CD4-positive, alpha-beta T cell treated with Interleukin-15 for 4 hours (primary cell): Measurements from ENCODE around the gene ZNF692.
"Not testable (repeated sequence)": the region's sequence is repeated elsewhere in the genome, so short reads cannot be mapped to it uniquely, and the experiment has no call there.

Source experiments
- DNase-seq: peaks from one replicate; pipeline ENCODE4 v3.0.0-alpha.2; 2020; ENCODE audit warnings: low spot score

ZNF692 gene, protein sequence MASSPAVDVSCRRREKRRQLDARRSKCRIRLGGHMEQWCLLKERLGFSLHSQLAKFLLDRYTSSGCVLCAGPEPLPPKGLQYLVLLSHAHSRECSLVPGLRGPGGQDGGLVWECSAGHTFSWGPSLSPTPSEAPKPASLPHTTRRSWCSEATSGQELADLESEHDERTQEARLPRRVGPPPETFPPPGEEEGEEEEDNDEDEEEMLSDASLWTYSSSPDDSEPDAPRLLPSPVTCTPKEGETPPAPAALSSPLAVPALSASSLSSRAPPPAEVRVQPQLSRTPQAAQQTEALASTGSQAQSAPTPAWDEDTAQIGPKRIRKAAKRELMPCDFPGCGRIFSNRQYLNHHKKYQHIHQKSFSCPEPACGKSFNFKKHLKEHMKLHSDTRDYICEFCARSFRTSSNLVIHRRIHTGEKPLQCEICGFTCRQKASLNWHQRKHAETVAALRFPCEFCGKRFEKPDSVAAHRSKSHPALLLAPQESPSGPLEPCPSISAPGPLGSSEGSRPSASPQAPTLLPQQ

DNA sequence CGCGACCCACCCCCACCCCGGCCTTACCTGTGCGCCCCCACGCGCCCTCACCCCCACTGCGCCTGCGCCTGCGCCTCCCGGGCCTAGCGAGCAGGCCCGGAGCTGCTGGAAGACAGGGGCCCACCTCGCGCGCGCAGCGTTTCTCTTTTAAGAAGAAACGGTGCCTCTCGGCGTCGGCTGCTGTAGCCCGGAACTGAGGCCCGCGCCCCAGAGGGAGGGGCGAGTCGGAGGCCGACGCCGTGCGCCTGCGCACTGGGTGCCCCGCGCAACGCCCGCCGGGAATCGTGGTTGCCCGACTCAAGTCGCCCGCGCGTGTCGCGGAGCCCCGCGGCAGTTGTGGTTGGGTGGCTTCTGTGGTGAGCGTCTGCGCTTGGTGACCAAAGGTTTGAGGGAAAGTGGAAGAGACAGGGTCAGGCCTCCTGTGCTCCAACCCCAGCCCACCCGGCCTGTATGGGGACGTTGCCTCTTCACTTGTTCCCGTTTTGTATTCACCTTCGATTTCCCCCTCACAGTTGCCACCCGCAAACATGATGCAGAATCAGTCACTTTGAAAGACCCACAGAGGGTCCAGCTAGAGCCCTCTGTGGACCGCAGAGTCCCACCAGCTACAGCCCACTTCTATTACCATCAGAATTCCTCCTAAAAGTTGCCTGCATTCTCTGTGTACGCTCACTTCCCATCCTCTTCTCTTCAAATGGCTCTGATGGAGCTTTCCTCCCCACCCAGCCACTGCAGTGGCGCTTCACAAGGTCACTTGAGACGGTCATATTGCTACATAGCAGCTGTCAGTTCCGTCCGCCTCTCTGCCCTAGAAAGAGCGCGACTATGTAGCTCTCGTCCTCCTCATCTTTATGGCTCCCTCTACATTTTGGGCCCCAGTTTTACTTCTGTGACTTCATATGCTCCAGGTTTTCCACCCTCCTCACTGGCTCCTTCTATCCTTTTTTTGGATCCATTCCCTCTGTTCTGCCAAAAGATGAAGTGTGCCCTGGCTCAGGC is at the start of gene ZNF692:
TSS of gene ZNF692 (minus strand) at position 195 of the 999 bp plus-strand sequence. CDS start 776 bp downstream, outside the sequence.
- peak; percentile 98 for DNase-seq

DNA sequence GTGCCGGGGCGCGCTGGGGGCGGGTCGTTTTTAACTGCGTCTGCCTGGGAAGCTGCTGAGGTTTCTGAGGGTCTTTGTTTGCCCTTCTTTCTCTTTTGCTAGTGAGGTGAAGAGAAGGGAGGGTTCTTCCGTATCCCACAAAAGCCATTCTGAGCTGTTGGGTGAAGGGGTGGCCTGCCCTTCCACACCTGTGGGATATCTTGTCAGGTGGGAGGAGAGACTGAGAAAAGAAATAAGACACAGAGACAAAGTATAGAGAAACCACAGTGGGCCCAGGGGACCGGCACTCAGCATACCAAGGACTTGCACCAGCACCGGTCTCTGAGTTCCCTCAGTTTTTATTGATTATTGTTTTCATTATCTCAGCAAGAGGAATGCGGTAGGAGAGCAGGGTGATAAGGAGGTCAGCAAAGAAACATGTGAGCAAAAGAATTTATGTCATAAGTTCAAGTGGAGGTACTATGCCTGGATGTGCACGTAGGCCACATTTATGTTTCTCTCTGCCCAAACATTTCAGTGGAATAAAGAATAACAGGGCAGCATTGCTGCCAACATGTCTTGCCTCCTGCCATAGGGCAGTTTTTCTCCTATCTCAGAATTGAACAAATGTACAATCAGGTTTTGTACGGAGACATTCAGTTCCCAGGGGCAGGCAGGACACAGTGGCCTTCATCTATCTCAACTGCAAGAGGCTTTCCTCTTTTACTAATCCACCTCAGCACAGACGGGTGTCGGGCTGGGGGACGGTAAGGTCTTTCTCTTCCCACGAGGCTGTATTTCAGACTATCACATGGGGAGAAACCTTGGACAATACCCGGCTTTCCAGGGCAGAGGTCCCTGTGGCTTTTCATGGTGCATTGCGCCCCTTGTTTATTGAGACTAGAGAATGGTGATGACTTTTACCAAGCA is 48.1 kb upstream of the ZNF692 start:
- DNase-seq: no peak

DNA sequence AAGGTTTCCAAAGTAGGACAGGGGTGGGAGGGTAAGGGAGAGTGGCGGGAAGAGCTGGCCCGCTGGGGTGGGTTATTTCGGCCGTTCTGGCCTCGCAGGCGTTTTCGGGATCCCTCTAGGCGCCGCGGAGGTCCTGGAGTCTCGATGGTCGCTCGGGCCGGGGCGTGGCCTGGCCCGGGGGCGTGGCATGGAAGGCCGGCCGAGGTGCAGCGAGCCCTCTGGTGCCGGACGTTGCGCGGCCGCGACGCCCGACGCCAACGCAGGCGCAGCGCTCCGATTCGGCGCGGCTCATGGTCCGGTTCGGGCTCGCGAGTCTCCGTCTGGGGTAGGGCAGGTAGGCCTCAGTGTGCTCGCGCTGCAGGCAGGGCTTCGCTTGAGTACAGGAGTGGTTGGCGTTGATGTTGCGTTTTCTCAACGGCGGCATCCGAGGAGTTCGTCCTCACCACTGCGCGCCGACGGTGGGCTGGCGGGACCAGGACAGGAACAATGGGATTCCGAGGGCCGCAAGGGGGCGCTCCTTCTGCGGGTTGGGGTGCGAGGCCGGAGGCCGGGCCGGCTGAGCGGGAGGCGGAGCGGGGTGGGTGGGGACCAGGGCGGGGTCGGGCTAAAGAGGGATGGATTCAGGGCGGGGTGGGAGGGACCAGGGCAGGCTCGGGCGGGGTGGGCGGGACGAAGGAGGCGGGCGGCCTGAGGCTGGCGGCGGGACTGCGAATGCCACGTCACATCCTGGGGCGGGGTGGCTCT is 47.3 kb upstream of the ZNF692 start, which contains the start of gene PGBD2:
TSS of gene PGBD2 (plus strand) at position 227 of the 744 bp plus-strand sequence. CDS start 7,628 bp downstream, outside the sequence.
- peak; percentile 96 for DNase-seq

DNA sequence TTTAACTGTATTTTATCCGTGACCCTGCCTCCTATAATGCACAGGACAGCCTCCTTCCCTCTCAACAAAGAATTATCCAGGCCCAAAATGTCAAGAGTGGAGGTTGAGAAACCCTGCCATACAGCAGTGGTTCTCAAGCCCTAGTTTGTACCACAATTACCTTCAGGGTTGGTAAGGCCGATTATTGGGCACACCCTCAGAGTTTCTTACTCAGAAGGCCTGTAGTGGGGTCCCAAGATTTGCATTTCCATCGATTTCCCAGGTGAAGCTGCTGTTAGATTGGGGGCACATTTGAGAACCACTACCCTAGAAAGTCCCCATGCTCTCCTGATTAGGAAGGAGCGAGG is 46.8 kb upstream of the ZNF692 start:
- DNase-seq: no peak

DNA sequence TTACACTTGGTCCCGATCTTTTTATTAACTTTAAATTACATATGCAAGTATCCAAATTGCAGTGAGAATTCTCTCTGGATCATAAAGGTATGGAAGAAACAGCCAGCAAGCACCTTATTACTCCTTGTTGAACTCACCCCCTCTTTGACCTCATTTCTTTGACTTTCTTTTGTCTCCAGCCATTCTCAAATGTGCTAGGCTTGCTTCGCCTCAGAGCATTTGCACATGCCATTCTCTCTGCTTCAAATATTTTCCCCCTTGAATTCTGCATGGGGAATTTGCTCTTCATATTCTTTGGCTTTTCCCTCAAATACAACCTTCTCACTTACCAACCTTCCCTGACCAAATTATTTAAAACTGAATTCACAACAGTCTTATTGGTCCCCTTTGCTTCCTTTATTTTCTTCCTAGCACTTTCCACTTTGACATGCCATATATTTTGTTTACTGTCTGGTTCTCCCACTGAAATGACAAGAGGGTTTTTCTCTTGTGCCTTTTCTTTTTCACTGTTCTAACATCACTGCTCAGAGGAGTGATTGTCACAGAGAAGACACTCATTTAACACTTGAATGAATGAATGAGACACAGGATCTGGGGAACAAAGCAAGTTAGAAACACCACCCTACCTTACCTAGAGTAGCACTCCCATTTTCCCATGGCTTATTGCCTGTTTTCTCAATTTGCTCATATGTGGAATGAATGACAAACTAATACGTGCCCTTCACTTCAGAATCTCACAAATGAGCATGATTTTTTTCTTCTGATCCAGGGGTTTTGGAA is 45.7 kb upstream of the ZNF692 start:
- DNase-seq: no peak

DNA sequence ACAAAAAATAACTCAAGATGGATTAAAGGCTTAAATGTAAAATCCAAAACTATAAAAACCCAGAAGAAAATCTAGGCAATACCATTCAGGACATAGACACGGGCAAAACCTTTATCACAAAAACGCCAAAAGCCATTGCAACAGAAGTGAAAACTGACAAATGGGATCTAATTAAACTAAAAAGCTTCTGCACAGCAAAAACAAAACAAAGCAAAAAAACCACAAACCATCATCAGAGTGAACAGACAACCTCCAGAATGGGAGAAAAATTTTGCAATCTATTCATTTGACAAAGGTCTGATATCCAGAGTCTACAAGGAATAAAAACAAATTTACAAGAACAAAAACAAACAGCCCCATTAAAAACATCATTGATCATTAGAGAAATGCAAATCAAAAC is 42.7 kb upstream of the ZNF692 start:
- DNase-seq: no peak

DNA sequence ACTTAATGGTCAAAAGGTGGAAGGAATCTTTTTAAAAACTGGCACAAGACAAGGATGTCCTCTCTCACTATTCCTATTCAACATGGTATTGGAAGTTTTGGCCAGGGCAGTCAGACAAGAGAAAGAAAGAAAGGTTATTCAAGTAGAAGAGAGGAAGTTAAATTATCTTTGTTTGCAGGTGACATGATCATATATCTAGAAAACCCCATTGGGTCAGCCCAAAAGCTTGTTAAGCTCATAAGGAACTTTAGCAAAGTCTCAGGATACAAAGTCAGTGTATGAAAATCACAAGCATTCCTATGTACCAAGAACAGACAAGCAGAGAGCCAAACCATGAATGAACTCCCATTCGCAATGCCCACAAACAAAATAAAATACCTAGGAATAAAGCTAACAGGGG is 41.8 kb upstream of the ZNF692 start:
- DNase-seq: no peak

DNA sequence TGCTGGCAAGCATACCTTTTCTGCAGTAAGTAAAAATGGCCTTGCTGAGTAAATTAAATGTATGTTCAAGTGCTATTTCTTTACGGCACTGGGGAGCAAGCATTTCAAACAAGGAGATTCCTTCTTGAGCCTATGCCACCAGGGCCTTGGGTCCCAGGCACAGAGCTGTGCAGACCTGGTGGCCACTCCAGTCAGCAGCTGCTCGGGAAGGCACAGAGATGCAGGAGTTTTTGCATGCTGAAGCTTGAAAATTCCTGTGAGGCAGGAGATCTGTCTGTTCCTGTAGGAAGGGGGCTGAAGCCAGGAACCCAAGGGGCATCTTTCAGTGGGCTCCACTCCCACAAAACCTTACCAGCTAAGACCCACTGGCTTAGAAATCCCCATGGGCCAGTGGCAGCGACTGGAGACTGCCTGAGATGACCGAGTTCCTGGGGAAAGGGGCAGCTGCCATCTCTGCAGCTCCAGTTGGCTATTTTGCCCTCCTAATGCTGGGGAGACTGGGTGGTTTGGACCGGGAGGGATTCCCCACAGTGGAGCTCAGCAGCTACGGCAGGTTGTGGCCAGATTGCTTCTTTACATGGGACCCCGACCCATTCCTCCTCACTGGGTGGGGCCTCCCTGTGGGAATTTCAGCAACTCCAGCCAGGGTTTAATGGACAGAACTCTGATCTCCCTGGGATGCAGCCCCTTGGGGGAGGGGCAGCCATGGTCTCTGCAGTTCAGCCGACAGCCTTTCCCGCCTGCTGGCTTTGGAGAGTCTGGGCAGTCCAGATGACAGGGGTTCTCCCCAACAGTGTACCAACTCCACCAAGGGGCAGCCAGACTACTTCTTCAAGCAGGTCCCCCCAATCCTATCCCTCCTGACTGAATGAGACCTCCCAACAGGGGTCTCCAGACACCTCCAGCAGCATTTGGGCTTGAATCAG is 38.8 kb upstream of the ZNF692 start:
- DNase-seq: no peak

DNA sequence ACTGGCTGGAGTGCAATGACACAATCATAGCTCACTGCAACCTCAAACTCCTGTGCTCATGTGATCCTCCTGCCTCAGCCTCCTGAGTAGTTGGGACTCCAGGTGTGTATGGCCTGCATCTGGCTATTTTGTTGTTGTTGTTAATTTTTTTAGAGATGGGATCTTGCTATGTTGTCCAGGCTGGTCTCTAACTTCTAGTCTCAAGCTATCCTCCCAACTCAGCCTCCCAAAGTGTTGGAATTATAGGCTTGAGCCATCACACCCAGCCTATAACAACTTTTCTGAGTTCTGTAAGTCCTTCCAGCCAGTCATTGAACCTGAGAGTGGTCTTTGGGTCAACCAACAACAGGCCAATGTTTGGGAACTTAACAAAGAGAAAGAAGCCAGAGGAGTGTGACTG is 36.0 kb upstream of the ZNF692 start:
- DNase-seq: no peak

DNA sequence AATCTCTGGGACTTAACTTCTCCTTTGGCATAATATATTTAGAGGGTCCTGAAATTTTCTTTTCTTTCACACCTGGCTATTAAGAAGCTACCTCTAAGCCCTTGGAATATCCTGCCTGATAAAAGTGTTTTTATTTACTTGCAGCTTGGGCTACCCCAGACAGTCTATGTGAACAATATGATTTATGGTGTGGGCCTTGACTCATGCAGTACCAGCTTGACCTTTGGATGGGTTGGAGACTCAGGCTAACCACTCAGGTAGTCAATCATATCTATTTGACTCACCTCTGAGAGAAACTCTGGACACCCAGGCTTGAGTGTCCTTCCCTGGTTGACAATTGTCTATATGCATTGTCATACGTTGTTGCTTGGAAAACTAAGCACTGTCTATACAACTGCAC is 33.7 kb upstream of the ZNF692 start:
- no peak for DNase-seq

DNA sequence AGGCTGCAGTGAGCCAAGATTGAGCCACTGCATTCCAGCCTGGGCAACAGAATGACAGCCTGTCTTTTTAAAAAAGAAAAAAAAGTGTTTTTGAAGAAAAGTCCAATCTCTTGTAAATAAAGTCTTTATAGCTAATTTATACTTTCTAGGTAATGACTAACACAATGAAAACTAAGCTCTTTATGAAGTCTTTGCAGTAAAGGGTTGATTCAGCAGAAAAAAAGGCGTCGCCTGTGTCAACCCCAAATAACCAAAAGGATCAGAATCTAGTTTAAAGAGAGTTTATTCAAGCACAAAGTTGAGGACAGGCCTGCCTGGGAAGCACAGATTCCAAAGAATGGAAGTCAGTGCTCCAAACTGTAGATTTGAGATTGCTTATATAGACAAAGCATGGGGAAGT is 32.9 kb upstream of the ZNF692 start:
- no peak for DNase-seq

DNA sequence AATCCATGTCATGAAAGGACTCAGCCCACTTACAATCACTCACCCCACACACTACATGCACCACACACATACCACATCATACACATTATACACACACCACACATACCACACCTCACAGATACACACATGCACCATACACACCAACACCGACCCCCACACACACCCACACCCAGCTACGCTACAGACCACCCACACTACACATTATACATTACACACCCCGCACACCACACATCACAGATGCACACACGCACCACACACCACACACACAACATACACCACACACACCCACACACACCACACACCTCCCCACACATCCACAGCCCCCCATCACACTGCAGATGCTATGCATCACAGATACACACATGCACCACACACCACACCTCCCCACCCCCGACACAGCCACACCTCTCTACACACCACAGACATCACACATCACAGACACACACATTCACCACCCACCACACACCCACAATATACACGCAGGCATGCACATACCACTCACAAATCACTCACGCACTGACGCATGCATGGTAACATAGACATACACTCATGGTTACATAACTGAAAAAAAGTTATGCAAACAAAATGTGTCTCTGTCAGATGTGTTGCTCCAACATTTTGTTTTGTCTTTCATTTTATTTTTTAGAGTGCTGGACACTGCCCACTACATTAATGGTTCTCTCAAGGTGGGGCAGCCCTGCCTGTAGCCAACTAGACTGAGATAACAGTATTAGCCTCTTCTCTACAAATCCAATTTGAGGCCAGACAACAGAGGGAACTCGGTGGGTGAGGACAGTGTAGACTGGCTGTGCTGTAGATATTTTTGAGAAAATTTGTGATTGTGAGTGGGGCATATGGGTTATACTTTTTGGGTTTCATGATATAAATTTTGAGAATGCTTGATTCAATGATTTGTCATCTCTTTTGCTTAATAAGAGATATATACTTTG is 31.9 kb upstream of the ZNF692 start:
- DNase-seq: no peak

DNA sequence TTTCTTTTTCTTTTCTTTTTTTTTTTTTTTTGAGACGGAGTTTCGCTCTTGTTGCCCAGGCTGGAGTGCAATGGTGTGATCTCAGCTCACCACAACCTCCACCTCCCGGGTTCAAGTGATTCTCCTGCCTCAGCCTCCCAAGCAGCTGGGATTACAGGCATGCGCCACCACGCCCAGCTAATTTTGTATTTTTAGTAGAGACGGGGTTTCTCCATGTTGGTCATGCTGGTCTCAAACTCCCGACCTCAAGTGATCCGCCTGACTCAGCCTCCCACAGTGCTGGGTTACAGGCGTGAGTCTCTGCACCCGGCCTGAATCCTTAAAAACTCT is 31.0 kb upstream of the ZNF692 start:
- not testable (repeated sequence) for DNase-seq

DNA sequence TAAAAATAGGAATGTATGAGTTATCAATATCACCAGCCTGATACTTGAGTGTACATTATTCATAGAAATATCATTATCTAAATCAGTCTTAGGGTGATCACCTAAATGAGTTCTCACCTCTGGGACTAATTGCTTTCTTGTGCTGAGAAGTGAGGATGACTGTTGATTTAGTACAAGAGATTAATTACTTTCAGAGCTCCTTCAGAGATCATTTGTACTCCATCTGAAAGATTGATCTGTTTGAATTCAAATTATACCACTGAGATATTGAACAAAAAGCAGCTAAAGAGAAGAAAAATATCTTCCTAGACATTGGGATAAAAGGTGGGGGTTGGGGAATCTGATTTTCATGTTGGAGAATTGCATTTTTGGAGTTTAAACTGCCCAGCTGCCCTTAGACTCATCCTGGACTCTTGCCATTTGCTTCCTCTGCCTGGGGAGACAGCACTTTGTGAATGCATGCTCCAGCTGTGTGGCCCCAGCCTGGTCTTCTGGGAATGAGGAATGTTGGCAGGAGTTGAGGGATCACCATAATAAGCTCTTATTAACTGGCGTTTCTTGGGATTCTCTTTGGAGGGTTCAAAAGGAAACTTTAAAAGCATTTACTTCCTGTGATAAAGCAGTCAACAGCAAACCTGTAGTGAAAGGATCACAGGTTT is 27.5 kb upstream of the ZNF692 start:
- DNase-seq: no peak

DNA sequence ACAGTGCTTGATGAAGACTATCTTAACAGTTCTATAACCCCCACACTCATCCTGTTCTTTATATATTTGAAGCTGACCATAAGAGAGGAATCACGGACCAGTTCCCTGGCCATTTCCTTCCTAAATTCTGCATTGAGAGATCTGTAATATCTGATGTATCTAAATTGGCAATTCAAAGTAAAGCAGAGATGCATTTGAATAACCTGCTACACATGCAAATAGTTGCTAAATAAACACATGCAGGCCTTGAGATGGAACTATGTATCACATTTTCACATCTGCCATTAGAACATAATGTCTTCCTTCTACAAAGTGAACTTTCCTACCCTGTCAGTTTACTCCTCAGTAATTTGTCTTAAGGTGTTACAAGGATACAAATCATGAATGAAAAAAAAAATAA is 26.8 kb upstream of the ZNF692 start:
- no peak for DNase-seq

DNA sequence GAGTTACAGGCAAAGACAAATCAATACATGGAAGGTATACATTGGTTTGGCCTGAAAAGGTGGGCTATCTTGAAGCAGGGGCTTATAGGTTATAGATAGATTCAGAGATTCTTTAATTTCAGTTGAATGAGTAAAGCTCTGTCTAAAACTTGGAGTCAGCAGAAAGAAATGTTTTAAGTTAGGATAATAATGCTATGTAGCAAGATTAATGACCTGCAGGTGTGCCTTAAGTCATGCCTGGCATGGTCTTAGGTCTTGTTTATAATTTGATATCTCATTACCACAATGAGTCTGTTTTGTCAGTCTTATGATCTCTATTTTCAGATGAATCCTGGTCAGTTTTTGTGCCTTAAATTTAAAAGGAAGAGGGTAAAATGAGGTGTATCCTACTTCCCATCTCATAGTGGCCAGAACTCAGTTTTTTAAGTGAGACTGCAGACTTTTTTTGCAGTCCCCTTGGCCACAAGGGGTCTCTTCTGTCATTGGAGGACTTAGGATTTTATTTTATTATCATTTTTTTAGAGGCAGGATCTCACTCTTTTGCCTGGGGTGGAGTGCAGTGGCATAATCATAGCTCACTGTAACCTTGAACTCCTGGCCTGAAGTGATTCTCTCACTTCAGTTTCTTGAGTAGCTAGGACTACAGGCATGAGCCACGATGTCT is 25.9 kb upstream of the ZNF692 start:
- DNase-seq: no peak

DNA sequence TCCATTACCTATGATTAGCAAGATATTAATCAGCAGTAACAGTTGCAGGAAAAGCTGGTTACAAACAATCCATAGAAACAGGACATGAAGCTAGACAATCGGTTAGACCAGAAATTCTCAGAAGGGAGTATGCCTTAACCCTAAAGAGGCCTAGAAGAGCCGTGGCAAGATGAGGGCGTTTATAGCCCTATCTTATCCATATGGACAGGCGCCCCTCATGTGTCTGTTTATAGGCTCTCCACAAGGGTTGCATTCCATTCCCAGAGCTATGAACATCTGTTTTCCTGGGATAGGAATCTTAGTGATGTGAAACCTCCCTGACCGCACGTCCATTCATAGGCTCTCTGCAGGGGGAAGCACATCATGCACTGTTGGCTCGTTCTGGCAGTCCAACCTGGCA is 23.5 kb upstream of the ZNF692 start:
- DNase-seq: not testable (repeated sequence)
